GM19043 (cell line): Measurements from ENCODE around the gene IMP3.

Source experiments
- ATAC-seq: cut with Tn5 transposase; IDR thresholded peaks from one replicate; pipeline ENCODE4 v1.9.1; 2021; ENCODE audit warnings: low read depth; ENCODE audit not compliant: unreplicated experiment

The IMP3 gene

GRCh38 chr15:75625542-75626347 lies 14.3 kb downstream of the IMP3 start, which contains the start of gene SNUPN:
Gene SNUPN (minus strand): TSS chr15:75625725. CDS start chr15:75621051, 4,674 bp downstream.
- peak; percentile 78 for ATAC-seq

- no peak for ATAC-seq
Observed at GRCh38 chr15:75622505-75622904, 17.5 kb downstream of the IMP3 start.

GRCh38 chr15:75620841-75621391 lies 19.1 kb downstream of the IMP3 start:
- ATAC-seq, result no peak

- ATAC-seq, result no peak
Observed at GRCh38 chr15:75620058-75620820, 19.8 kb downstream of the IMP3 start.

GRCh38 chr15:75616766-75617165 lies 23.3 kb downstream of the IMP3 start:
- no peak for ATAC-seq

- ATAC-seq, result no peak
Observed at GRCh38 chr15:75606711-75607699, 33.0 kb downstream of the IMP3 start.

- no peak for ATAC-seq
Observed at GRCh38 chr15:75606026-75606425, 34.0 kb downstream of the IMP3 start.

- no peak for ATAC-seq
Observed at GRCh38 chr15:75599401-75599800, 40.6 kb downstream of the IMP3 start.

GRCh38 chr15:75598361-75598760 lies 41.7 kb downstream of the IMP3 start:
- no peak for ATAC-seq

GRCh38 chr15:75597667-75598341 lies 42.2 kb downstream of the IMP3 start:
- no peak for ATAC-seq

- ATAC-seq, result no peak
Observed at GRCh38 chr15:75596703-75597345, 43.2 kb downstream of the IMP3 start.

GRCh38 chr15:75594276-75594675 lies 45.7 kb downstream of the IMP3 start:
- ATAC-seq, result no peak

GRCh38 chr15:75591655-75592364 lies 48.2 kb downstream of the IMP3 start:
- ATAC-seq, result no peak

GRCh38 chr15:75590239-75590638 lies 49.8 kb downstream of the IMP3 start:
- no peak for ATAC-seq
